Endodermal cell (in vitro differentiated cells): ENCODE data around the gene LRRC47. TPM values are rescaled to one million over a fixed set of nuclear protein-coding genes. Genes with fewer than 3 reads are reported as not detected.

Source experiments
- DNase-seq: peaks from one replicate; pipeline ENCODE4 v3.0.0-alpha.2; 2017
- H3K27ac ChIP-seq: 2 replicates; pipeline ENCODE4 v1.5.1; 2013; ENCODE audit warnings: mild to moderate bottlenecking, low read depth, low read length, moderate library complexity
- H3K27me3 ChIP-seq: 2 replicates; pipeline ENCODE4 v1.6.1; 2013; ENCODE audit warnings: mild to moderate bottlenecking, low read length, moderate library complexity; ENCODE audit not compliant: insufficient read depth, control insufficient read depth, poor library complexity, severe bottlenecking
- H3K36me3 ChIP-seq: 2 replicates; pipeline ENCODE4 v1.7.0; 2013; ENCODE audit warnings: mild to moderate bottlenecking, low read length, moderate library complexity; ENCODE audit not compliant: control insufficient read depth, insufficient read depth
- H3K4me1 ChIP-seq: one replicate; pipeline ENCODE4 v1.7.0; 2013; ENCODE audit warnings: low read length; ENCODE audit not compliant: control insufficient read depth, insufficient read depth
- H3K4me3 ChIP-seq: 2 replicates; pipeline ENCODE4 v1.5.1; 2013; ENCODE audit warnings: mild to moderate bottlenecking, low read length, moderate library complexity
- H3K9ac ChIP-seq: 2 replicates; pipeline ENCODE4 v1.6.1; 2013; ENCODE audit warnings: mild to moderate bottlenecking, low read length, moderate library complexity; ENCODE audit not compliant: poor library complexity, severe bottlenecking; ENCODE audit errors: extremely low read depth
- H3K9me3 ChIP-seq: 2 replicates; pipeline ENCODE4 v1.6.1; 2013; ENCODE audit warnings: mild to moderate bottlenecking, low read length, moderate library complexity; ENCODE audit not compliant: control insufficient read depth
- H3K27ac Mint-ChIP-seq: 2 replicates; pipeline ENCODE4 v1.8.0; 2020; ENCODE audit warnings: mixed read lengths
- H3K27me3 Mint-ChIP-seq: 2 replicates; pipeline ENCODE4 v1.8.0; 2021; ENCODE audit warnings: mild to moderate bottlenecking, mixed read lengths; ENCODE audit not compliant: insufficient read depth
- H3K36me3 Mint-ChIP-seq: 2 replicates; pipeline ENCODE4 v1.8.0; 2020; ENCODE audit warnings: low read depth, mixed read lengths
- H3K4me1 Mint-ChIP-seq: 2 replicates; pipeline ENCODE4 v1.8.0; 2020; ENCODE audit warnings: mixed read lengths
- H3K4me3 Mint-ChIP-seq: 2 replicates; pipeline ENCODE4 v1.8.0; 2020; ENCODE audit warnings: mild to moderate bottlenecking, moderate library complexity, mixed read lengths
- H3K9me3 Mint-ChIP-seq: 2 replicates; pipeline ENCODE4 v1.8.0; 2020; ENCODE audit warnings: mild to moderate bottlenecking, mixed read lengths
- CTCF ChIP-seq: fragments of 200-600 bp; sonication (generic); conservative IDR thresholded peaks from 2 replicates; pipeline ENCODE4 v1.5.0; 2021; ENCODE audit warnings: antibody characterized with exemption, mild to moderate bottlenecking
- WGBS, 2 experiments: methylation state at CpG; one replicate each; pipeline versions ENCODE4 v1.1.5 to v1.1.7; 2013; ENCODE audit warnings: missing lambda C conversion rate in 2 of 2, mixed read lengths in 1 of 2; ENCODE audit not compliant: insufficient coverage in 1 of 2, insufficient read length in 1 of 2; 5-methylcytosine and 5-hydroxymethylcytosine counted together
- total RNA-seq, 2 donors: library from RNA; stranded (reverse); fragmentation: NEBNext Ultra II Directional in 1 of 2; extraction: Animal tissue kit (Norgen Biotek cat#: 25700) in 1 of 2; gene quantifications; 2 replicates in 1 of 2; 3 replicates in 1 of 2; pipeline ENCODE4 v1.2.1, GENCODE V29; 2021

The LRRC47 gene
- total RNA-seq, 2 donors from 2014 or later = 49.9 to 59.7 TPM

- Mint-ChIP-seq H3K27ac (no peak overlapping the region), H3K9me3 (no peaks in the 10 kb centered on the region), H3K4me1 (peaks cover 2% of the 10 kb centered on the region), H3K27me3 (no peaks in the 10 kb centered on the region), H3K4me3 (no peak overlapping the region), H3K36me3 (peaks cover 30% of the 10 kb centered on the region)
- peaks cover 4% of the 10 kb centered on the region for H3K4me1 ChIP-seq
- no peaks in the 10 kb centered on the region for H3K9me3 ChIP-seq
- WGBS, 2 experiments = 90 to 95% methylated on average over 4 to 10 of the region's 10 CpGs
- H3K36me3 ChIP-seq = peaks cover 30% of the 10 kb centered on the region
- no peak for TF ChIP-seq CTCF
- no peak overlapping the region for H3K27ac ChIP-seq
- H3K9ac ChIP-seq = no peak overlapping the region
- no peaks in the 10 kb centered on the region for H3K27me3 ChIP-seq
- peak; percentile 45 for DNase-seq
- no peak overlapping the region for H3K4me3 ChIP-seq
Observed at GRCh38 chr1:3777078-3777547, 19.2 kb downstream of the LRRC47 start.

- no peak overlapping the region for H3K27ac Mint-ChIP-seq
- Histone ChIP-seq H3K27ac (no peak overlapping the region), H3K9ac (no peak overlapping the region)
Observed at GRCh38 chr1:3776231-3776961, 19.9 kb downstream of the LRRC47 start.

GRCh38 chr1:3775490-3776230, 20.6 kb downstream of the LRRC47 start:
- H3K9me3 Mint-ChIP-seq = no peaks in the 10 kb centered on the region
- peaks cover 7% of the 10 kb centered on the region for H3K4me1 Mint-ChIP-seq
- H3K27me3 ChIP-seq = no peaks in the 10 kb centered on the region
- H3K36me3 Mint-ChIP-seq = peaks cover 16% of the 10 kb centered on the region
- no peak overlapping the region for H3K4me3 ChIP-seq
- no peak overlapping the region for H3K4me3 Mint-ChIP-seq
- H3K27ac Mint-ChIP-seq = no peak overlapping the region
- peak; percentile 85 for DNase-seq
- 73 to 74% methylated on average over 5 to 27 of the region's 27 CpGs for WGBS, 2 experiments
- H3K9ac ChIP-seq = no peak overlapping the region
- H3K9me3 ChIP-seq = no peaks in the 10 kb centered on the region
- no peaks in the 10 kb centered on the region for H3K27me3 Mint-ChIP-seq
- H3K27ac ChIP-seq = no peak overlapping the region
- peaks cover 17% of the 10 kb centered on the region for H3K36me3 ChIP-seq
- peak; percentile 74 for TF ChIP-seq CTCF
- peaks cover 4% of the 10 kb centered on the region for H3K4me1 ChIP-seq

More at GRCh38 chr1:3776231-3776961, 19.9 kb downstream of the LRRC47 start:
- DNase-seq = peak; percentile 43
- no peaks in the 10 kb centered on the region for H3K9me3 ChIP-seq
- H3K4me3 Mint-ChIP-seq = no peak overlapping the region
- H3K9me3 Mint-ChIP-seq = no peaks in the 10 kb centered on the region
- H3K27me3 ChIP-seq = no peaks in the 10 kb centered on the region
- 91 to 93% methylated on average over 11 to 21 of the region's 21 CpGs for WGBS, 2 experiments
- H3K4me1 ChIP-seq = peaks cover 4% of the 10 kb centered on the region
- H3K36me3 ChIP-seq = peaks cover 23% of the 10 kb centered on the region
- no peaks in the 10 kb centered on the region for H3K27me3 Mint-ChIP-seq
- TF ChIP-seq CTCF = no peak
- H3K4me1 Mint-ChIP-seq = peaks cover 4% of the 10 kb centered on the region
- H3K36me3 Mint-ChIP-seq = peaks cover 23% of the 10 kb centered on the region
- no peak overlapping the region for H3K4me3 ChIP-seq
